NB4 (cell line): ENCODE measurements around the gene SH3PXD2A.

Experiments
- POLR2A ChIP-seq: IDR thresholded peaks from 2 replicates; pipeline ENCODE4 v1.6.1; 2011; ENCODE audit warnings: mild to moderate bottlenecking; ENCODE audit not compliant: insufficient read length; ENCODE audit errors: extremely low read depth
- TF ChIP-seq, protein P1 (sequence below): IDR thresholded peaks from one replicate; pipeline ENCODE4 v1.5.1; 2012; ENCODE audit warnings: low read depth, low read length

DNA sequence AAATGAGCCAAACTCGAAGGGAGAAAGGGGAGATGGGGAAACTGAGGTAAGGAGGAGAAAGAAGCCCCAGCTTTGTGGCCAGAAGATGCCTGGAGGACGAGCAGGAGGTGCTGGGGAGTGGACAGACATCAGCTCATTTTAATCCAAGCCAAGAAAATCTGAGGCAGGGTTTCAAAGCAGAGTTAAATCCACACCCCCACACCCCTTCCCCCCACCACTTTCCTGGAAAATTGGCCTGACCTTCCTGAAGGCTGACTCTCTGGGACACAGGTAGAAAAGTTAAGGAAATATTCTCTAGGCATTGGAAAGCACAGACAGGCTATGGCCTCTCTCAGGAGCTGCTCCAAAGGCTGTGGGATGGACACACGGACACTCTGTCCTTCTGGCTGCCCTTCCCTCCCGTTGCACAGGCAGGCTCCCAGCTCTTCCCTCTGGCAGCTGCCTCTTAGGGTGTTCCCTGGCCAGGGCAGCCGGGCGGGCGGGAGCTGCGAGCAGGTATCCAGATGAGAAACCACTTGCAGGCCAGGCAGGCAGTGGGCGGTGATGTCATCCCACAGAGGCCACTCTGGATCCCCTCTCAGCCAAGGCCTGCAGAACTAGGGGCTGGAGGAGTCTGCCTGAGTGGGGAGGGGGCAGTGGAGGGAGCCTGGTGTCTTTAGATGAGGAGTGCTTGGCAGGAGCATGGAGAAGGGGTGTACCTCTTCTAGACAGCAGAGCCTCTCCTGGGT, 190.1 kb downstream of the SH3PXD2A start:
- TF ChIP-seq, protein P1, sequence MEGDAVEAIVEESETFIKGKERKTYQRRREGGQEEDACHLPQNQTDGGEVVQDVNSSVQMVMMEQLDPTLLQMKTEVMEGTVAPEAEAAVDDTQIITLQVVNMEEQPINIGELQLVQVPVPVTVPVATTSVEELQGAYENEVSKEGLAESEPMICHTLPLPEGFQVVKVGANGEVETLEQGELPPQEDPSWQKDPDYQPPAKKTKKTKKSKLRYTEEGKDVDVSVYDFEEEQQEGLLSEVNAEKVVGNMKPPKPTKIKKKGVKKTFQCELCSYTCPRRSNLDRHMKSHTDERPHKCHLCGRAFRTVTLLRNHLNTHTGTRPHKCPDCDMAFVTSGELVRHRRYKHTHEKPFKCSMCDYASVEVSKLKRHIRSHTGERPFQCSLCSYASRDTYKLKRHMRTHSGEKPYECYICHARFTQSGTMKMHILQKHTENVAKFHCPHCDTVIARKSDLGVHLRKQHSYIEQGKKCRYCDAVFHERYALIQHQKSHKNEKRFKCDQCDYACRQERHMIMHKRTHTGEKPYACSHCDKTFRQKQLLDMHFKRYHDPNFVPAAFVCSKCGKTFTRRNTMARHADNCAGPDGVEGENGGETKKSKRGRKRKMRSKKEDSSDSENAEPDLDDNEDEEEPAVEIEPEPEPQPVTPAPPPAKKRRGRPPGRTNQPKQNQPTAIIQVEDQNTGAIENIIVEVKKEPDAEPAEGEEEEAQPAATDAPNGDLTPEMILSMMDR, result no peak
- TF ChIP-seq POLR2A, result no peak
